ENCODE data around the gene ZNF385B.

Gene ZNF385B

DNA sequence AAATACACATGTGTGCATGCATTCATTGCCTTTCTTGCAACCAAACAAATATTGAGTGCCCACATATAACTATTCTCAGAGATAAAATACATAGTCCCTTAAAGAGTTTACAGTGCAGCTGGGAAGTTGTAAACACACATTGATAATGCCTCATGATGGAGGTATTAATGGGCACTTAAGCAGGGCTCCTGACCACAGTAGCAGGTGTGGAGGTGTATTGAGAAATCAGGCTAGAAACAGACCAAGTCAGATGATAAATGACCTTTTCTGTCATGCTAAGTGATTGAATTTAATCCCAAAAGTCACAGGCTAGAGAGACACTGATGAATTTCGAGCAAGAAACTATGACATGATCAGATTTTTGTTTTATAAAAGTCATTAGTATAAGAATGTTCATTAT lies 157.7 kb downstream of the ZNF385B start (continued):
- TF ChIP-seq ZNF202 (tag by site-specific recombination; IDR thresholded peaks at IDR 0.05; ENCODE audit: borderline replicate concordance) (no peak), SETDB1 (IDR thresholded peaks at IDR 0.05; ENCODE audit: insufficient read length, low read length) (no peak), ZNF2 (tag by site-specific recombination; IDR thresholded peaks at IDR 0.05) (no peak), MEIS1 (CRISPR knock-in tag; IDR thresholded peaks at IDR 0.05; ENCODE audit: borderline replicate concordance) (no peak)

DNA sequence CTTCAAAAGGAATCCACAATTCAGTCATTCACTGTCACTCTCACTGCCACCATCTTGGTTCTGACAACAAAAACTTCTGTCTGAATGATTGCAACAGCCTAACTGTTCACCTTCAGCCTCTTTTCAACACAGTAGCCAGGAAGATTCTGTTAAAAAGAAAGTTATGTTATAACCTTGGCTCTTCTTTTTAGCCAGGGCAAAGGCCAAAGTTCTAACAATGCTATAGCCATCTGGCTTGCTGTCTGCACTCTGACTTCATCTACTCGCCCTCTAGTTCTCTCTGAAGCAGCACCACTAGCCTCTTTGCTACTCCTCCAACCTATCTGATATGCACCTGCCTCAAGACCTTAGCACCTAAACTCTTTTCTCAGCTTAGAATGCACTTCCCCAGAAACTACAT lies 158.5 kb downstream of the ZNF385B start:
- Histone ChIP-seq H3K9me3 (ENCODE audit: control insufficient read depth, insufficient read depth, low read depth, low read length) (no peaks in the 10 kb centered on the region), H3K27ac (ENCODE audit: extremely low read depth, low read depth, low read length) (no peak overlapping the region), H3K36me3 (ENCODE audit: control insufficient read depth in 2 of 2, insufficient read depth in 1 of 2, low read length in 2 of 2) (no peaks in the 10 kb centered on the region), H3K4me1 (ENCODE audit: control insufficient read depth, insufficient read depth, low read length) (no peaks in the 10 kb centered on the region), H3K4me3 (ENCODE audit: low read depth, low read length) (no peak overlapping the region)
- no peak for TF ChIP-seq AEBP2 (tag by site-specific recombination; IDR thresholded peaks at IDR 0.05; ENCODE audit: borderline replicate concordance)
- no peak for TF ChIP-seq ZNF280C (tag by site-specific recombination; IDR thresholded peaks at IDR 0.05)
- no peak for TF ChIP-seq ZNF211 (tag by site-specific recombination; IDR thresholded peaks at IDR 0.05; ENCODE audit: low read depth)
- TF ChIP-seq FEZF1 (tag by site-specific recombination; IDR thresholded peaks at IDR 0.05), result no peak
- POLR2A ChIA-PET, result no interaction called here
- CTCF ChIA-PET, result no interaction called here

DNA sequence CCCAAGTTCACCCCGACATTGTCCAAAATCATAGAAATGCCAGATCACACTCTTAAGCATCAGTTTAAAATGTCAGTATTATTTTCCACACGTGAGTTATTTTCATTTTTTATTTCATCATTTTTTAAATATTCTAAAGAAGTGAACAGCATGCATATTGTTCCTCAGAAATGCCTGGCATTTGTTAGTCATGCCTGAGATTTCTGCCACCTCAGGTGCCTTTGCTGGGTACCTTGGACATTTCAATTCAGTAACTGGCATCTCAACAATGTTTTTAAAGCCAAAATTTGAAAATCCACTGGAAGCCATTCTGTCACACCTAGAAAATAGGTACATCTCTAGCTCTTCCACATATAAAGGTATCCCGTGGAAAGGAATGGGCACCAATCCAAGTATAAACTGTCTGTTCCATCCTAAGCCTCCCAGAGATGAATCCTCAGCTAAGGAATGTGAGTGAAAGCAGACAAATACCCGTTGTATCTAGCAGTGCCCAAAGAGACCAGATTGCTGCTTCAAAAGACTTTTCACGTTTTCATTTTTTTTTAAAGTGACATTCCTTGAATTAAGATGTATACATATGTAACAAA lies 159.8 kb downstream of the ZNF385B start:
- CTCF ChIA-PET, result interaction anchor here (0.5 to 0.7 kb wide), 2 partner anchors 56 to 240 kb away, joined by 3 read pairs; no protein-coding TSS in a partner anchor
- H3K4me1 ChIP-seq (ENCODE audit: control insufficient read depth, insufficient read depth, low read length), result no peaks in the 10 kb centered on the region
- H3K36me3 ChIP-seq (ENCODE audit: control insufficient read depth in 2 of 2, insufficient read depth in 1 of 2, low read length in 2 of 2), result no peaks in the 10 kb centered on the region
- no peak overlapping the region for H3K4me3 ChIP-seq (ENCODE audit: low read depth, low read length)
- no peak overlapping the region for H3K27ac ChIP-seq (ENCODE audit: extremely low read depth, low read depth, low read length)
- TF ChIP-seq ZNF155 (tag by site-specific recombination; IDR thresholded peaks at IDR 0.05) (no peak), ZNF398 (tag by site-specific recombination; IDR thresholded peaks at IDR 0.05) (no peak), KLF9 (tag by site-specific recombination; IDR thresholded peaks at IDR 0.05; ENCODE audit: low read depth) (no peak), ZNF133 (tag by site-specific recombination; IDR thresholded peaks at IDR 0.05) (no peak)
- TF ChIP-seq, protein P1, sequence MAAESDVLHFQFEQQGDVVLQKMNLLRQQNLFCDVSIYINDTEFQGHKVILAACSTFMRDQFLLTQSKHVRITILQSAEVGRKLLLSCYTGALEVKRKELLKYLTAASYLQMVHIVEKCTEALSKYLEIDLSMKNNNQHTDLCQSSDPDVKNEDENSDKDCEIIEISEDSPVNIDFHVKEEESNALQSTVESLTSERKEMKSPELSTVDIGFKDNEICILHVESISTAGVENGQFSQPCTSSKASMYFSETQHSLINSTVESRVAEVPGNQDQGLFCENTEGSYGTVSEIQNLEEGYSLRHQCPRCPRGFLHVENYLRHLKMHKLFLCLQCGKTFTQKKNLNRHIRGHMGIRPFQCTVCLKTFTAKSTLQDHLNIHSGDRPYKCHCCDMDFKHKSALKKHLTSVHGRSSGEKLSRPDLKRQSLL (tag by site-specific recombination; IDR thresholded peaks at IDR 0.05), result no peak
- TF ChIP-seq, protein P2, sequence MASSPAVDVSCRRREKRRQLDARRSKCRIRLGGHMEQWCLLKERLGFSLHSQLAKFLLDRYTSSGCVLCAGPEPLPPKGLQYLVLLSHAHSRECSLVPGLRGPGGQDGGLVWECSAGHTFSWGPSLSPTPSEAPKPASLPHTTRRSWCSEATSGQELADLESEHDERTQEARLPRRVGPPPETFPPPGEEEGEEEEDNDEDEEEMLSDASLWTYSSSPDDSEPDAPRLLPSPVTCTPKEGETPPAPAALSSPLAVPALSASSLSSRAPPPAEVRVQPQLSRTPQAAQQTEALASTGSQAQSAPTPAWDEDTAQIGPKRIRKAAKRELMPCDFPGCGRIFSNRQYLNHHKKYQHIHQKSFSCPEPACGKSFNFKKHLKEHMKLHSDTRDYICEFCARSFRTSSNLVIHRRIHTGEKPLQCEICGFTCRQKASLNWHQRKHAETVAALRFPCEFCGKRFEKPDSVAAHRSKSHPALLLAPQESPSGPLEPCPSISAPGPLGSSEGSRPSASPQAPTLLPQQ (tag by site-specific recombination; IDR thresholded peaks at IDR 0.05), result no peak
- no peaks in the 10 kb centered on the region for H3K9me3 ChIP-seq (ENCODE audit: control insufficient read depth, insufficient read depth, low read depth, low read length)
- POLR2A ChIA-PET, result no interaction called here
